ENCODE results near the gene HEXIM1.
A peak's percentile ranks its signal among the peaks of the same experiment; 100 is the strongest.
"Not testable (repeated sequence)": the region's sequence is repeated elsewhere in the genome, so short reads cannot be mapped to it uniquely, and the experiment has no call there.

HEXIM1 gene

GRCh38 chr17:45123076-45123770 is 25.1 kb upstream of the HEXIM1 start:
- H3K4me3 ChIP-seq (ENCODE audit: low read depth, low read length), result no peak overlapping the region
- DNase-seq (ENCODE audit: low read depth), result no peak
- no peak for TF ChIP-seq CTCF (IDR thresholded peaks at IDR 0.05; ENCODE audit: insufficient read depth, low read depth, low read length, missing control alignments)

GRCh38 chr17:45123930-45124796 is 24.1 kb upstream of the HEXIM1 start:
- peak; percentile 28 for DNase-seq (ENCODE audit: low read depth)
- no peak overlapping the region for H3K4me3 ChIP-seq (ENCODE audit: low read depth, low read length)

GRCh38 chr17:45124797-45125122 is 23.5 kb upstream of the HEXIM1 start:
- not testable (repeated sequence) for DNase-seq (ENCODE audit: low read depth); H3K4me3 ChIP-seq (ENCODE audit: low read depth, low read length)

More at GRCh38 chr17:45123930-45124796, 24.1 kb upstream of the HEXIM1 start:
- TF ChIP-seq CTCF (IDR thresholded peaks at IDR 0.05; ENCODE audit: insufficient read depth, low read depth, low read length, missing control alignments), result no peak

GRCh38 chr17:45125509-45125908 is 22.8 kb upstream of the HEXIM1 start:
- H3K4me3 ChIP-seq (ENCODE audit: low read depth, low read length), result no peak overlapping the region
- no peak for DNase-seq (ENCODE audit: low read depth)
- no peak for TF ChIP-seq CTCF (IDR thresholded peaks at IDR 0.05; ENCODE audit: insufficient read depth, low read depth, low read length, missing control alignments)

GRCh38 chr17:45127207-45127547 is 21.1 kb upstream of the HEXIM1 start:
- no peak overlapping the region for H3K4me3 ChIP-seq (ENCODE audit: low read depth, low read length)
- no peak for TF ChIP-seq CTCF (IDR thresholded peaks at IDR 0.05; ENCODE audit: insufficient read depth, low read depth, low read length, missing control alignments)
- DNase-seq (ENCODE audit: low read depth), result no peak

- H3K4me3 ChIP-seq (ENCODE audit: low read depth, low read length), result no peak overlapping the region
- TF ChIP-seq CTCF (IDR thresholded peaks at IDR 0.05; ENCODE audit: insufficient read depth, low read depth, low read length, missing control alignments), result no peak
- no peak for DNase-seq (ENCODE audit: low read depth)
These were observed 20.6 kb upstream of the HEXIM1 start for GRCh38 chr17:45127548-45128300.

- TF ChIP-seq CTCF (IDR thresholded peaks at IDR 0.05; ENCODE audit: insufficient read depth, low read depth, low read length, missing control alignments), result no peak
- no peak for DNase-seq (ENCODE audit: low read depth)
- no peak overlapping the region for H3K4me3 ChIP-seq (ENCODE audit: low read depth, low read length)
These were observed 19.9 kb upstream of the HEXIM1 start for GRCh38 chr17:45128331-45128730.

Data from GM12865 (cell line).